GM23338 (cell line): ENCODE measurements around the gene TNNI2. TPM values are rescaled to one million over a fixed set of nuclear protein-coding genes. Genes with fewer than 3 reads are reported as not detected.

ENCODE experiments used
- ATAC-seq: fragments of 200-7000 bp; cut with Tn5 transposase; 3 replicates; pipeline ENCODE4 v1.9.1; 2020
- DNase-seq: peaks from one replicate; pipeline ENCODE4 v3.0.0-alpha.2; 2015; ENCODE audit warnings: low spot score
- H2AFZ ChIP-seq: fragments of 200-600 bp; sonication (generic); 2 replicates; pipeline ENCODE4 v1.8.0; 2016; ENCODE audit warnings: antibody characterized with exemption, mild to moderate bottlenecking, moderate library complexity
- H3F3A ChIP-seq: fragments of 200-600 bp; sonication (generic); replicated peaks from 2 replicates; pipeline ENCODE4 v1.8.0; 2017; ENCODE audit warnings: antibody characterized with exemption, mixed run types, low read depth
- H3K27ac ChIP-seq: fragments of 200-600 bp; sonication (generic); 2 replicates; pipeline ENCODE4 v1.6.1; 2016; ENCODE audit warnings: low read depth
- H3K27me3 ChIP-seq: fragments of 200-600 bp; sonication (generic); 2 replicates; pipeline ENCODE4 v1.8.0; 2016; ENCODE audit warnings: mild to moderate bottlenecking, mixed run types, moderate library complexity; ENCODE audit not compliant: insufficient read depth
- H3K36me3 ChIP-seq: fragments of 200-600 bp; sonication (generic); 2 replicates; pipeline ENCODE4 v1.8.0; 2016; ENCODE audit warnings: mild to moderate bottlenecking; ENCODE audit not compliant: insufficient read depth
- H3K4me1 ChIP-seq: fragments of 200-600 bp; sonication (generic); 2 replicates; pipeline ENCODE4 v1.8.0; 2016; ENCODE audit warnings: mild to moderate bottlenecking, moderate library complexity; ENCODE audit not compliant: insufficient read depth
- H3K4me2 ChIP-seq: fragments of 200-600 bp; sonication (generic); 2 replicates; pipeline ENCODE4 v1.7.1; 2017; ENCODE audit warnings: mixed run types
- H3K4me3 ChIP-seq: fragments of 200-600 bp; sonication (generic); 2 replicates; pipeline ENCODE4 v1.6.1; 2016; ENCODE audit warnings: mixed run types
- H3K79me2 ChIP-seq: fragments of 200-600 bp; sonication (generic); replicated peaks from 2 replicates; pipeline ENCODE4 v1.8.0; 2017; ENCODE audit warnings: mild to moderate bottlenecking; ENCODE audit not compliant: insufficient read depth
- H3K9me2 ChIP-seq: fragments of 200-600 bp; sonication (generic); 2 replicates; pipeline ENCODE4 v1.8.0; 2017; ENCODE audit not compliant: insufficient read depth
- H4K20me1 ChIP-seq: fragments of 200-600 bp; sonication (generic); replicated peaks from 2 replicates; pipeline ENCODE4 v1.8.0; 2017; ENCODE audit warnings: mild to moderate bottlenecking; ENCODE audit not compliant: insufficient read depth
- H3K27ac Mint-ChIP-seq: 2 replicates; pipeline ENCODE4 v1.8.0; 2020; ENCODE audit warnings: inconsistent platforms, mild to moderate bottlenecking, moderate library complexity, mixed read lengths
- H3K27me3 Mint-ChIP-seq: 3 replicates; pipeline ENCODE4 v1.8.0; 2022; ENCODE audit warnings: low read depth, mild to moderate bottlenecking, moderate library complexity, mixed read lengths, inconsistent platforms; ENCODE audit not compliant: insufficient read depth, poor library complexity
- H3K36me3 Mint-ChIP-seq: 3 replicates; pipeline ENCODE4 v1.8.0; 2021; ENCODE audit warnings: low read depth, mild to moderate bottlenecking, inconsistent platforms, moderate library complexity, mixed read lengths
- H3K4me1 Mint-ChIP-seq: 3 replicates; pipeline ENCODE4 v1.8.0; 2020; ENCODE audit warnings: mild to moderate bottlenecking, inconsistent platforms, mixed read lengths
- H3K4me3 Mint-ChIP-seq: 3 replicates; pipeline ENCODE4 v1.8.0; 2021; ENCODE audit warnings: moderate library complexity, mild to moderate bottlenecking, inconsistent platforms, mixed read lengths
- H3K9me3 Mint-ChIP-seq: 3 replicates; pipeline ENCODE4 v1.8.0; 2020; ENCODE audit warnings: moderate library complexity, mild to moderate bottlenecking, inconsistent platforms, mixed read lengths
- EZH2 ChIP-seq: fragments of 200-600 bp; sonication (generic); IDR thresholded peaks from one replicate; pipeline ENCODE4 v1.8.0; 2017; ENCODE audit warnings: antibody characterized with exemption, mild to moderate bottlenecking, low read depth; ENCODE audit not compliant: unreplicated experiment
- STAT1 ChIP-seq: IDR thresholded peaks from one replicate; pipeline ENCODE4 v1.6.1; 2016; ENCODE audit warnings: antibody characterized with exemption; ENCODE audit not compliant: unreplicated experiment
- ZNF114 ChIP-seq: fragments of 250-450 bp; sonication (Bioruptor Pico); IDR thresholded peaks from 2 replicates; pipeline ENCODE4 v1.5.0; 2020; ENCODE audit warnings: mild to moderate bottlenecking, moderate library complexity
- polyA plus RNA-seq: library from polyadenylated mRNA; unstranded; fragments of >200 nt; fragmentation: Nextera tagmentation; extraction: Ambion mirVana; gene quantifications from 2 replicates; pipeline ENCODE4 v1.2.1, GENCODE V29; 2016
- total RNA-seq: library from RNA; depleted of rRNA; stranded (reverse); fragments of >200 nt; shearing (Covaris generic); gene quantifications from 2 replicates; pipeline ENCODE4 v1.2.3, GENCODE V29; 2014
- TF ChIP-seq, protein P1 (sequence below): IDR thresholded peaks from one replicate; pipeline ENCODE4 v1.6.1; 2018; ENCODE audit warnings: antibody characterized with exemption; ENCODE audit not compliant: unreplicated experiment
- TF ChIP-seq, protein P2 (sequence below): fragments of 250-450 bp; sonication (Bioruptor Pico); IDR thresholded peaks from 2 replicates; pipeline ENCODE4 v1.5.0; 2020; ENCODE audit warnings: mild to moderate bottlenecking, moderate library complexity
- TF ChIP-seq, protein P3 (sequence below), 2 experiments: fragments of 200-600 bp in 1 of 2; sonication (generic) in 1 of 2; conservative IDR thresholded peaks; 2 replicates each; pipeline versions ENCODE4 v1.5.1 to v1.6.1; 2016 to 2017; ENCODE audit warnings: antibody characterized with exemption in 2 of 2, low read depth in 2 of 2, mild to moderate bottlenecking in 2 of 2, moderate library complexity in 1 of 2

Gene TNNI2
- total and polyA plus RNA-seq, 2 experiments from 2014 or later = not detected

DNA sequence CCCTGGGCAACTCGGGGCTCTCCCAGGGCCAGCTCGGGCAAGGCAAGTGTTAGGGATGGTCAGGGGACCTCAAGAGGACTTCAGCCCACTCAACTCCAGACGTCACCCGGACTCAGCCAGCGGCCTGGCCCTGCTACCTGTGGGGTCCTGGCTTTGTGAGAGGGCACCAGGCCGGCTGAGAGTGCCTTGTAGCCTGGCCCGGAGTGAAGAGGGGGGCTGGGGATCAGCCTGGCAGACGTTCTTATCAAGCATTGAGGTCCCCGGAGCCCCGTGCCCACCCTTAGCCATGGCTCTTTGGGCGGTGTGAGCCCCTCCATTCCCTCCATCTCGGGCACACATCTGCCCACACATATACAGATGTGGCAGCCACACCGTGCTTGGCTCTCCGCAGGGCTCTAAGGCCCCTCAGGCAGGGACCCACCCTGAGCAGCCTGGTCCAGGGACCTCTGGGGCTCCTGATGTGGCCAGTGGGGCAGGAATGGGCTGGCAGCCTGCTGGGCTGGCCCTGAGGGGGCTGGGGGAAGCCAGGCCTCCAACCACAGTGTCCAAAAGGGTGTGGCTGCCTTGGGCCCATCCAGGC, 29.4 kb downstream of the TNNI2 start (continued):
- TF ChIP-seq, protein P1, sequence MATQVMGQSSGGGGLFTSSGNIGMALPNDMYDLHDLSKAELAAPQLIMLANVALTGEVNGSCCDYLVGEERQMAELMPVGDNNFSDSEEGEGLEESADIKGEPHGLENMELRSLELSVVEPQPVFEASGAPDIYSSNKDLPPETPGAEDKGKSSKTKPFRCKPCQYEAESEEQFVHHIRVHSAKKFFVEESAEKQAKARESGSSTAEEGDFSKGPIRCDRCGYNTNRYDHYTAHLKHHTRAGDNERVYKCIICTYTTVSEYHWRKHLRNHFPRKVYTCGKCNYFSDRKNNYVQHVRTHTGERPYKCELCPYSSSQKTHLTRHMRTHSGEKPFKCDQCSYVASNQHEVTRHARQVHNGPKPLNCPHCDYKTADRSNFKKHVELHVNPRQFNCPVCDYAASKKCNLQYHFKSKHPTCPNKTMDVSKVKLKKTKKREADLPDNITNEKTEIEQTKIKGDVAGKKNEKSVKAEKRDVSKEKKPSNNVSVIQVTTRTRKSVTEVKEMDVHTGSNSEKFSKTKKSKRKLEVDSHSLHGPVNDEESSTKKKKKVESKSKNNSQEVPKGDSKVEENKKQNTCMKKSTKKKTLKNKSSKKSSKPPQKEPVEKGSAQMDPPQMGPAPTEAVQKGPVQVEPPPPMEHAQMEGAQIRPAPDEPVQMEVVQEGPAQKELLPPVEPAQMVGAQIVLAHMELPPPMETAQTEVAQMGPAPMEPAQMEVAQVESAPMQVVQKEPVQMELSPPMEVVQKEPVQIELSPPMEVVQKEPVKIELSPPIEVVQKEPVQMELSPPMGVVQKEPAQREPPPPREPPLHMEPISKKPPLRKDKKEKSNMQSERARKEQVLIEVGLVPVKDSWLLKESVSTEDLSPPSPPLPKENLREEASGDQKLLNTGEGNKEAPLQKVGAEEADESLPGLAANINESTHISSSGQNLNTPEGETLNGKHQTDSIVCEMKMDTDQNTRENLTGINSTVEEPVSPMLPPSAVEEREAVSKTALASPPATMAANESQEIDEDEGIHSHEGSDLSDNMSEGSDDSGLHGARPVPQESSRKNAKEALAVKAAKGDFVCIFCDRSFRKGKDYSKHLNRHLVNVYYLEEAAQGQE = no peak
- TF ChIP-seq EZH2 = no peak

DNA sequence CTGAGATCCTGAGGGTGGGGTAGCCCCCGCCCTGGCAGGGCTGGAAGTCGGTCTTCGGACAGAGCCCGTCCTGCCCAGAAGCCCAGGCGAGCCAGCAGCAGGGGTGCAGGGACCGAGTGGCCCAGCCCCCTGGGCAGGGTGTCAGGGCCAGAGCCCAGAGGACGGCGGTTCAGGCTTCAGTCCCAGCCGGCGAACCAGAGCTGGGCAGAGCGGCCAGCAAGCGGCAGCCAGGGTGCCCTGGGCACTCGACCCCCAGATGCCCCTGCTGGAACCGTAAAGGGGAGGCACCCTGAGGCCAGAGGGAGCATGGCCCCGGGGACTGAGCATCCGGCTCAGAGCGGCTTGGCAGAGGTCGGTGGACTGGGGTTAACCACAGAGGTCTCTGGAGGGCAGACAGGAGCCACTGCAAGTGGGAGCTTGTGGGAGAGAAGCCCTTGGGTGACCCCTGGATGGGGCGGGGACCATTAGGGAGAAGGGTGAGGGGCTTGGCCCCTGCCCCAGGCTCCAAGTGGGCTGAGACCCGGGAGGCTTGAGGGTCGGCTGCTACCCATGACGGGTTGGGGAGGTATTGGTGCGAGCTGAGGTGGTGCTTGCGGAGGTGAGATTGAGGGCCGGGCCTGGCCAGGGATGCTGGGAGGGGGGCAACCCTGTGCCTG, 30.0 kb downstream of the TNNI2 start:
- no peaks in the 10 kb centered on the region for H3K9me3 Mint-ChIP-seq
- peaks cover 8% of the 10 kb centered on the region for H3K27me3 Mint-ChIP-seq
- Histone ChIP-seq H3K4me1 (no peaks in the 10 kb centered on the region), H3K4me2 (no peak overlapping the region), H2AFZ (no peak overlapping the region), H3K36me3 (no peaks in the 10 kb centered on the region), H3K27me3 (no peaks in the 10 kb centered on the region), H3K27ac (no peak overlapping the region), H3K4me3 (no peak overlapping the region), H3F3A (no peaks in the 10 kb centered on the region), H3K79me2 (no peaks in the 10 kb centered on the region), H4K20me1 (no peaks in the 10 kb centered on the region), H3K9me2 (no peaks in the 10 kb centered on the region)
- H3K36me3 Mint-ChIP-seq = no peaks in the 10 kb centered on the region
- no peak for ATAC-seq
- H3K27ac Mint-ChIP-seq = no peak overlapping the region
- DNase-seq = no peak
- peaks cover 2% of the 10 kb centered on the region; the same call in 1 of the 3 replicates for H3K4me1 Mint-ChIP-seq
- TF ChIP-seq EZH2 (no peak), ZNF114 (no peak), STAT1 (no peak)
- TF ChIP-seq, protein P2, sequence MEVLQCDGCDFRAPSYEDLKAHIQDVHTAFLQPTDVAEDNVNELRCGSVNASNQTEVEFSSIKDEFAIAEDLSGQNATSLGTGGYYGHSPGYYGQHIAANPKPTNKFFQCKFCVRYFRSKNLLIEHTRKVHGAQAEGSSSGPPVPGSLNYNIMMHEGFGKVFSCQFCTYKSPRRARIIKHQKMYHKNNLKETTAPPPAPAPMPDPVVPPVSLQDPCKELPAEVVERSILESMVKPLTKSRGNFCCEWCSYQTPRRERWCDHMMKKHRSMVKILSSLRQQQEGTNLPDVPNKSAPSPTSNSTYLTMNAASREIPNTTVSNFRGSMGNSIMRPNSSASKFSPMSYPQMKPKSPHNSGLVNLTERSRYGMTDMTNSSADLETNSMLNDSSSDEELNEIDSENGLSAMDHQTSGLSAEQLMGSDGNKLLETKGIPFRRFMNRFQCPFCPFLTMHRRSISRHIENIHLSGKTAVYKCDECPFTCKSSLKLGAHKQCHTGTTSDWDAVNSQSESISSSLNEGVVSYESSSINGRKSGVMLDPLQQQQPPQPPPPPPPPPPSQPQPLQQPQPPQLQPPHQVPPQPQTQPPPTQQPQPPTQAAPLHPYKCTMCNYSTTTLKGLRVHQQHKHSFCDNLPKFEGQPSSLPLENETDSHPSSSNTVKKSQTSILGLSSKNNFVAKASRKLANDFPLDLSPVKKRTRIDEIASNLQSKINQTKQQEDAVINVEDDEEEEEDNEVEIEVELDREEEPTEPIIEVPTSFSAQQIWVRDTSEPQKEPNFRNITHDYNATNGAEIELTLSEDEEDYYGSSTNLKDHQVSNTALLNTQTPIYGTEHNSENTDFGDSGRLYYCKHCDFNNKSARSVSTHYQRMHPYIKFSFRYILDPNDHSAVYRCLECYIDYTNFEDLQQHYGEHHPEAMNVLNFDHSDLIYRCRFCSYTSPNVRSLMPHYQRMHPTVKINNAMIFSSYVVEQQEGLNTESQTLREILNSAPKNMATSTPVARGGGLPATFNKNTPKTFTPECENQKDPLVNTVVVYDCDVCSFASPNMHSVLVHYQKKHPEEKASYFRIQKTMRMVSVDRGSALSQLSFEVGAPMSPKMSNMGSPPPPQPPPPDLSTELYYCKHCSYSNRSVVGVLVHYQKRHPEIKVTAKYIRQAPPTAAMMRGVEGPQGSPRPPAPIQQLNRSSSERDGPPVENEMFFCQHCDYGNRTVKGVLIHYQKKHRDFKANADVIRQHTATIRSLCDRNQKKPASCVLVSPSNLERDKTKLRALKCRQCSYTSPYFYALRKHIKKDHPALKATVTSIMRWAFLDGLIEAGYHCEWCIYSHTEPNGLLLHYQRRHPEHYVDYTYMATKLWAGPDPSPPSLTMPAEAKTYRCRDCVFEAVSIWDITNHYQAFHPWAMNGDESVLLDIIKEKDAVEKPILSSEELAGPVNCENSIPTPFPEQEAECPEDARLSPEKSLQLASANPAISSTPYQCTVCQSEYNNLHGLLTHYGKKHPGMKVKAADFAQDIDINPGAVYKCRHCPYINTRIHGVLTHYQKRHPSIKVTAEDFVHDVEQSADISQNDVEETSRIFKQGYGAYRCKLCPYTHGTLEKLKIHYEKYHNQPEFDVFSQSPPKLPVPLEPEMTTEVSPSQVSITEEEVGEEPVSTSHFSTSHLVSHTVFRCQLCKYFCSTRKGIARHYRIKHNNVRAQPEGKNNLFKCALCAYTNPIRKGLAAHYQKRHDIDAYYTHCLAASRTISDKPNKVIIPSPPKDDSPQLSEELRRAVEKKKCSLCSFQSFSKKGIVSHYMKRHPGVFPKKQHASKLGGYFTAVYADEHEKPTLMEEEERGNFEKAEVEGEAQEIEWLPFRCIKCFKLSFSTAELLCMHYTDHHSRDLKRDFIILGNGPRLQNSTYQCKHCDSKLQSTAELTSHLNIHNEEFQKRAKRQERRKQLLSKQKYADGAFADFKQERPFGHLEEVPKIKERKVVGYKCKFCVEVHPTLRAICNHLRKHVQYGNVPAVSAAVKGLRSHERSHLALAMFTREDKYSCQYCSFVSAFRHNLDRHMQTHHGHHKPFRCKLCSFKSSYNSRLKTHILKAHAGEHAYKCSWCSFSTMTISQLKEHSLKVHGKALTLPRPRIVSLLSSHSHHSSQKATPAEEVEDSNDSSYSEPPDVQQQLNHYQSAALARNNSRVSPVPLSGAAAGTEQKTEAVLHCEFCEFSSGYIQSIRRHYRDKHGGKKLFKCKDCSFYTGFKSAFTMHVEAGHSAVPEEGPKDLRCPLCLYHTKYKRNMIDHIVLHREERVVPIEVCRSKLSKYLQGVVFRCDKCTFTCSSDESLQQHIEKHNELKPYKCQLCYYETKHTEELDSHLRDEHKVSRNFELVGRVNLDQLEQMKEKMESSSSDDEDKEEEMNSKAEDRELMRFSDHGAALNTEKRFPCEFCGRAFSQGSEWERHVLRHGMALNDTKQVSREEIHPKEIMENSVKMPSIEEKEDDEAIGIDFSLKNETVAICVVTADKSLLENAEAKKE (CRISPR knock-in tag) = no peak
- TF ChIP-seq, protein P3, sequence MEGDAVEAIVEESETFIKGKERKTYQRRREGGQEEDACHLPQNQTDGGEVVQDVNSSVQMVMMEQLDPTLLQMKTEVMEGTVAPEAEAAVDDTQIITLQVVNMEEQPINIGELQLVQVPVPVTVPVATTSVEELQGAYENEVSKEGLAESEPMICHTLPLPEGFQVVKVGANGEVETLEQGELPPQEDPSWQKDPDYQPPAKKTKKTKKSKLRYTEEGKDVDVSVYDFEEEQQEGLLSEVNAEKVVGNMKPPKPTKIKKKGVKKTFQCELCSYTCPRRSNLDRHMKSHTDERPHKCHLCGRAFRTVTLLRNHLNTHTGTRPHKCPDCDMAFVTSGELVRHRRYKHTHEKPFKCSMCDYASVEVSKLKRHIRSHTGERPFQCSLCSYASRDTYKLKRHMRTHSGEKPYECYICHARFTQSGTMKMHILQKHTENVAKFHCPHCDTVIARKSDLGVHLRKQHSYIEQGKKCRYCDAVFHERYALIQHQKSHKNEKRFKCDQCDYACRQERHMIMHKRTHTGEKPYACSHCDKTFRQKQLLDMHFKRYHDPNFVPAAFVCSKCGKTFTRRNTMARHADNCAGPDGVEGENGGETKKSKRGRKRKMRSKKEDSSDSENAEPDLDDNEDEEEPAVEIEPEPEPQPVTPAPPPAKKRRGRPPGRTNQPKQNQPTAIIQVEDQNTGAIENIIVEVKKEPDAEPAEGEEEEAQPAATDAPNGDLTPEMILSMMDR (conservative IDR thresholded peaks at IDR 0.05; ENCODE audit: low read depth in 2 of 2) = no peak
- H3K4me3 Mint-ChIP-seq = no peak overlapping the region
